ENCODE data around the gene LY6G5B. TPM values are rescaled to one million over a fixed set of nuclear protein-coding genes. Genes with fewer than 3 reads are reported as not detected.
A peak's percentile ranks its signal among the peaks of the same experiment; 100 is the strongest.

Gene LY6G5B
- total RNA-seq, 6 experiments from 2014 or later = 0.98 to 5.7 (median 2.6) TPM

DNA sequence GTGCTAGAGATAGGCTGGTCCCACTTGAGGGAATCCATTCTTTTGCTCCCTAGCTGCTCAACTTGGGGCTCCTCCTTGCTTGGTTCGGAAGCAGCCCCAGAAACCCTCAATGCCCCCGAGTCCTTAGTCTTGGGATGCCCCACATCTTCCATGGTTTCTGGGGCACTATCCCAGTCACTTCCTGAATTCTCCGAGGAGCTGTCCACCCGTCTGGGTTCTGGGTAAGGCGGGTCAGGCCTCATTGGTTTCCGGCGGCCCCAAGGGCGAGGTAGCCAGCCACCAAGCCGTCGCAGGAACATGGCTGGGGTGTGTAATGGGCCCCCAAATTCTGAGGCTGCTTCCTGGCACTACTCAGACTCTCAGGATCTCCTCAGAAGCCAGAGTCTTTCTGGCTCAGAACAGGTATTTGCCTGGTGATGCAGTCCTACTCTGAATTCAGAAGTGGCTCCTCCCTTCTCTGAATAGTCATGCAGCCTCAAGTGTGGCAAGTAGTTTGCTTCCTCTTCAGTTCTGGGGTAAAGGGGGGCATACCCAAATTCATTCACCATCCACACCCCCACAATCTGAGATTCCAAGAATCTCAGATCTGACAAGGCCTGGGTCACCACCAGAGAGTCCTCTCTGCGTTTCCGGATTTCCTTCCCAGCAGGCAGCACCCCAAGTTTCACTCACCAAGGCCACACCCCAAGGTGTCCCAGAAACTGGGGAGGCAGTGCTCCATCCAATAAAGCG, 10.0 kb upstream of the LY6G5B start:
- H3K4me3 ChIP-seq = peak overlapping the region; percentile 51 to 89 (median 73)
- H3K9me3 ChIP-seq = no peaks in the 10 kb centered on the region
- no peaks in the 10 kb centered on the region for H3K27me3 ChIP-seq
- no peak for TF ChIP-seq POLR2A (IDR thresholded peaks at IDR 0.05)
- TF ChIP-seq, protein P1, sequence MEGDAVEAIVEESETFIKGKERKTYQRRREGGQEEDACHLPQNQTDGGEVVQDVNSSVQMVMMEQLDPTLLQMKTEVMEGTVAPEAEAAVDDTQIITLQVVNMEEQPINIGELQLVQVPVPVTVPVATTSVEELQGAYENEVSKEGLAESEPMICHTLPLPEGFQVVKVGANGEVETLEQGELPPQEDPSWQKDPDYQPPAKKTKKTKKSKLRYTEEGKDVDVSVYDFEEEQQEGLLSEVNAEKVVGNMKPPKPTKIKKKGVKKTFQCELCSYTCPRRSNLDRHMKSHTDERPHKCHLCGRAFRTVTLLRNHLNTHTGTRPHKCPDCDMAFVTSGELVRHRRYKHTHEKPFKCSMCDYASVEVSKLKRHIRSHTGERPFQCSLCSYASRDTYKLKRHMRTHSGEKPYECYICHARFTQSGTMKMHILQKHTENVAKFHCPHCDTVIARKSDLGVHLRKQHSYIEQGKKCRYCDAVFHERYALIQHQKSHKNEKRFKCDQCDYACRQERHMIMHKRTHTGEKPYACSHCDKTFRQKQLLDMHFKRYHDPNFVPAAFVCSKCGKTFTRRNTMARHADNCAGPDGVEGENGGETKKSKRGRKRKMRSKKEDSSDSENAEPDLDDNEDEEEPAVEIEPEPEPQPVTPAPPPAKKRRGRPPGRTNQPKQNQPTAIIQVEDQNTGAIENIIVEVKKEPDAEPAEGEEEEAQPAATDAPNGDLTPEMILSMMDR (IDR thresholded peaks at IDR 0.05) = no peak
- peaks cover 1 to 57% (median 20%) of the 10 kb centered on the region in 4 donors for H3K4me1 ChIP-seq
- peak overlapping the region; percentile 59 to 79 (median 64) for H3K27ac ChIP-seq
- DNase-seq = no peak
- H3K36me3 ChIP-seq = peaks cover 0 to 5% (median 1%) of the 10 kb centered on the region in 4 donors
- WGBS (ENCODE audit: insufficient coverage, low coverage, low lambda C conversion rate, missing lambda C conversion rate) = 33% methylated on average over 4 of the region's 13 CpGs
- ATAC-seq = peak in 1 of 4 donors; percentile 1
- intact Hi-C loops (cut with DNase I) = no loop called here

DNA sequence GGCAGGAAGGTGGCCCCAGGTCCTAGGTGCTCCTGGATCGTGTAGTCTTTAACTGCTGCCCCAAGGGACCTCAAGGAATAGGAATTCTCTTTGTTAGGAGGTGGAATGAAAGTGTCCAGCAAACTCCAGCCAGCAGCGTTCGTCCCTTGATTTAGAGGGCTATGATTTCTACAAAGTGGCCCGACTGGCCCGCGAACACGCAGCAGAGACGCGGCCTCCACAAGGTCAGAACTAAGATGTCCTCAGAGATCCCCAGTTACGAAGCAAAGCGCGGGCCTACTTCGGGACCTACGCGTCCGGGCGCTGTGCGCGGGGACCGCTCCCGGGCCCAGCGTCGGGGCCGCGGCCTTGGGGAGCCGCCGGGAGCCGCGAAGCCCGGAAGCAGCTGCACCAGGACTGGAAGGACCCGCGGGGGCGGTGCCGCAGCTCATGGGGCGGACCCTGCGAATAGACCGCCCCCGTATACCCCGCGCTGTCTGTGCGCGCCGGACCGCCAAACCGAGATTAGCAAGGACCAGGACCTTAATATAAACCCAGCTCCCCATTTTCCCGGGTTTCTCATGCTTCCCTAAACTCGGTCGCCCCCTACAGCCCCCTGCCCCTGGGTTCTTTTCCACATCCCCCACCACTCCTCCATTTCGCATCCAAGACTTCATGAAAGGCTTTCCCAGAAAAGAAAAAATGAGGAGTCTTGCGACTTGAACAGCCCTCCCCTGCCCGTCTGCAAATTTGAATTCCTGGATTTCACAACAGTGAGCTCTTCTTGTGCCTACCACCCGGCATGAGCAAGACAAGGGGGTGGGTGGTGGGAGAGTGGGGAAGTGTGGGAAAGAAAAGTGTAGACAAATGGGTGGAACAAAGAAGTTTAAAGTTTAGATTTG, 9.2 kb upstream of the LY6G5B start, which contains the start of gene C6orf47:
C6orf47 (minus strand) TSS at position 398 of the 881 bp plus-strand sequence. CDS start 831 bp downstream, outside the sequence.
- ATAC-seq (peak; percentile 68 to 84 (median 78)), DNase-seq (peak; percentile 87 to 90 (median 90))
- intact Hi-C loops (cut with DNase I) = no loop called here
- Histone ChIP-seq H3K36me3 (peaks cover 0 to 5% (median 1%) of the 10 kb centered on the region in 4 donors), H3K4me1 (peaks cover 1 to 49% (median 18%) of the 10 kb centered on the region in 4 donors), H3K27ac (peak within 1 kb of the TSS; percentile 59 to 79 (median 64)), H3K4me3 (peak within 1 kb of the TSS; percentile 51 to 89 (median 73)), H3K27me3 (no peaks in the 10 kb centered on the region), H3K9me3 (no peaks in the 10 kb centered on the region)
- TF ChIP-seq, protein P1 (IDR thresholded peaks at IDR 0.05) = no peak
- peak; percentile 79 for TF ChIP-seq POLR2A (IDR thresholded peaks at IDR 0.05)
- 3% methylated on average over 9 of the region's 52 CpGs for whole genome bisulfite sequencing (ENCODE audit: insufficient coverage, low coverage, low lambda C conversion rate, missing lambda C conversion rate)

DNA sequence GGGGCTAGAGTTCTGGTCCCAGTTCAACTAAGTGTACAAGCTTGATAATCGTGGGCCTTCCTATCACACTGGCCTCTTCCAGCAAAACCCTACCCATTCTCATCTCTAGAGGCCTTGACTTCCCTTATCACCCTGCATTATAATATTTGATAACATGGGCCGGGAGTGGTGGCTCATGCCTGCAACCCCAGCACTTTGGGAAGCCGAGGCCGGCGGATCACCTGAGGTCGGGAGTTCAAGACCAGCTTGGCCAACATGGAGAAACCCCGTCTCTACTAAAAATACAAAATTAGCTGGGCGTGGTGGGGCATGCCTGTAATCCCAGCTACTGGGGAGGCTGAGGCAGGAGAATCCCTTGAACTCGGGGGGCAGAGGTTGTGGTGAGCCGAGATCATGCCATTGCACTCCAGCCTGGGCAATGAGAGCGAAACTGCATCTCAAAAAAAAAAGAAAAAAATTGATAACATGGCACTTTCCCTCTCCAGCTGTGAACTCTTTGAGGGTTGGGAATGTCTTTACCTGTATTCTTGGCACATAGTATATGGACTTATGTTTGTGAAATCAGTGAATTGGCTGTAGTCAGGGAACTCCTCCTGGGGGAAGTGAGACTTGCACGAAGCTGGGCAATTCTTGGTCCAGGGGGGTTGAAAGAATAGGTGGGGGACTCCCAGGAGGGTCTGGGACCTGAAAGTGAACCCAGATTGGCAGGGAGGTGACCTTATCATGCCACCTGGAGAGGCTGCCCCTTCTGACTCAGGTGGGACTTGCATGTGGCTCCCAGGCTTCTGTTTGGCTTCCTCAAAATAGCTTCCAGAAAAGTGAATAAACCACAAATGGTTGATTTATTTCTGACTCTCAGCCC, 8.3 kb upstream of the LY6G5B start:
- no peaks in the 10 kb centered on the region for H3K27me3 ChIP-seq
- peak overlapping the region in 1 of 3 donors; percentile 89 for H3K4me3 ChIP-seq
- 63% methylated on average over 6 of the region's 12 CpGs for WGBS (ENCODE audit: insufficient coverage, low coverage, low lambda C conversion rate, missing lambda C conversion rate)
- TF ChIP-seq, protein P1 (IDR thresholded peaks at IDR 0.05) = no peak
- TF ChIP-seq POLR2A (IDR thresholded peaks at IDR 0.05) = no peak
- intact Hi-C loops (cut with DNase I) = no loop called here
- peaks cover 1 to 42% (median 14%) of the 10 kb centered on the region in 4 donors for H3K4me1 ChIP-seq
- no peak for ATAC-seq
- peaks cover 0 to 5% (median 1%) of the 10 kb centered on the region in 4 donors for H3K36me3 ChIP-seq
- H3K27ac ChIP-seq = peak overlapping the region in 2 of 3 donors; percentile 64 to 79
- H3K9me3 ChIP-seq = no peaks in the 10 kb centered on the region
- no peak for DNase-seq

All from right lobe of liver (tissue), 6 donors.